HepG2 (cell line): Measurements from ENCODE around the gene MCRIP2. TPM values are rescaled to one million over a fixed set of nuclear protein-coding genes. Genes with fewer than 3 reads are reported as not detected.

Experiments
- ATAC-seq: fragments of 200-7000 bp; cut with Tn5 transposase; 3 replicates; pipeline ENCODE4 v1.9.1; 2020; ENCODE audit warnings: mild to moderate bottlenecking, moderate library complexity
- BruUV-seq: library from RNA; stranded (reverse); fragments of 400-500 nt; replicated peaks from 2 replicates; lab custom pipeline; 2021; lab: Mats Ljungman, UMichigan
- CTCF ChIA-PET: fragments of 300-600 bp; formaldehyde crosslinking; extraction: SDS; loops from one replicate; lab custom pipeline; 2021; ENCODE audit warnings: low total read pairs, inconsistent platforms, low intra/inter-chr PET ratio; lab: Yijun Ruan, JAX
- POLR2A ChIA-PET: fragments of 350-600 bp; sonication (Branson Sonifier 250); formaldehyde crosslinking; loops from one replicate; lab custom pipeline; 2020; ENCODE audit warnings: antibody characterized with exemption, inconsistent platforms; lab: Yijun Ruan, JAX
- DNase-seq: peaks from one replicate; pipeline ENCODE4 v3.0.0-alpha.2; 2015; ENCODE audit warnings: low spot score
- FAIRE-seq: peaks from 3 replicates; lab custom pipeline; 2011; peaks lifted over from hg19 to GRCh38; lab: Jason Lieb, UNC
- H2AFZ ChIP-seq: one replicate; pipeline ENCODE4 v1.6.1; 2011; ENCODE audit warnings: low read length, inconsistent platforms
- H3K27ac ChIP-seq: fragments of 300-600 bp; 3 replicates; pipeline ENCODE4 v1.8.0; 2011; ENCODE audit warnings: mixed run types, mild to moderate bottlenecking, mixed read lengths, low read length, inconsistent platforms; ENCODE audit not compliant: insufficient read depth; ENCODE audit errors: extremely low read length
- H3K27me3 ChIP-seq, 2 experiments: fragments of 200-600 bp in 1 of 2; 2 replicates in 1 of 2; 3 replicates in 1 of 2; pipeline versions ENCODE4 v1.6.0 to v1.8.0; 2011; ENCODE audit warnings: low read length in 2 of 2, mild to moderate bottlenecking in 2 of 2, moderate library complexity in 2 of 2, inconsistent platforms in 1 of 2; ENCODE audit not compliant: insufficient read depth in 2 of 2, control insufficient read depth in 1 of 2
- H3K36me3 ChIP-seq, 2 experiments: fragments of 200-600 bp in 1 of 2; replicated peaks in 1 of 2; 2 replicates in 1 of 2; 3 replicates in 1 of 2; pipeline versions ENCODE4 v1.5.1 to v1.8.0; 2011; ENCODE audit warnings: low read length in 2 of 2, inconsistent platforms in 1 of 2; ENCODE audit not compliant: insufficient read depth in 2 of 2, control insufficient read depth in 1 of 2
- H3K4me1 ChIP-seq: 2 replicates; pipeline ENCODE4 v1.5.1; 2012; ENCODE audit warnings: low read length, inconsistent platforms; ENCODE audit not compliant: insufficient read depth
- H3K4me2 ChIP-seq: 2 replicates; pipeline ENCODE4 v1.6.0; 2011; ENCODE audit warnings: low read depth, low read length, inconsistent platforms
- H3K4me3 ChIP-seq, 3 experiments: fragments of 200-600 bp in 1 of 3; sonication (generic), shearing (Covaris generic) in 1 of 3; replicated peaks in 1 of 3; 2 replicates each; pipeline ENCODE4 v1.5.1; 2011 to 2016; ENCODE audit warnings: low read length in 3 of 3, inconsistent platforms in 2 of 3, low read depth in 2 of 3, mild to moderate bottlenecking in 2 of 3, control low read depth in 1 of 3, mixed read lengths in 1 of 3; ENCODE audit not compliant: insufficient read depth in 1 of 3
- H3K79me2 ChIP-seq: one replicate; pipeline ENCODE4 v1.6.1; 2011; ENCODE audit warnings: low read length, inconsistent platforms; ENCODE audit not compliant: insufficient read depth
- H3K9ac ChIP-seq: 2 replicates; pipeline ENCODE4 v1.6.0; 2011; ENCODE audit warnings: mild to moderate bottlenecking, low read depth, low read length, inconsistent platforms; ENCODE audit not compliant: insufficient read depth
- H3K9me3 ChIP-seq: 2 replicates; pipeline ENCODE4 v1.5.1; 2012; ENCODE audit warnings: mild to moderate bottlenecking, low read length
- H4K20me1 ChIP-seq: 2 replicates; pipeline ENCODE4 v1.6.0; 2011; ENCODE audit warnings: inconsistent platforms, mild to moderate bottlenecking, low read length, moderate library complexity; ENCODE audit not compliant: insufficient read depth
- EHMT2 ChIP-seq: fragments of 200-600 bp; sonication (generic); IDR thresholded peaks from 2 replicates; pipeline ENCODE4 v1.7.0; 2017; ENCODE audit warnings: antibody characterized with exemption, low read depth, low read length, borderline replicate concordance
- GTF3A ChIP-seq: sonication (generic); formaldehyde crosslinking; conservative IDR thresholded peaks from 2 replicates; pipeline ENCODE4 v1.4.0; 2020; ENCODE audit warnings: mild to moderate bottlenecking, missing genetic modification reagents
- KLF15 ChIP-seq: sonication (generic); formaldehyde crosslinking; IDR thresholded peaks from 2 replicates; pipeline ENCODE4 v1.8.1; 2023; ENCODE audit warnings: borderline replicate concordance, mild to moderate bottlenecking, inconsistent platforms, missing genetic modification reagents, mixed read lengths
- MAFG ChIP-seq: sonication (generic); formaldehyde crosslinking; IDR thresholded peaks from 2 replicates; pipeline ENCODE4 v1.5.1; 2020; ENCODE audit warnings: mild to moderate bottlenecking, missing genetic modification reagents
- NKX3-1 ChIP-seq: sonication (generic); formaldehyde crosslinking; IDR thresholded peaks from 2 replicates; pipeline ENCODE4 v1.5.0; 2020; ENCODE audit warnings: missing genetic modification reagents
- POGZ ChIP-seq: sonication (generic); formaldehyde crosslinking; IDR thresholded peaks from 2 replicates; pipeline ENCODE4 v1.4.0; 2020; ENCODE audit warnings: mild to moderate bottlenecking, missing genetic modification reagents
- TBP ChIP-seq: sonication (generic); formaldehyde crosslinking; IDR thresholded peaks from 2 replicates; pipeline ENCODE4 v1.5.0; 2020; ENCODE audit warnings: missing genetic modification reagents
- ZBTB21 ChIP-seq: sonication (generic); formaldehyde crosslinking; IDR thresholded peaks from 2 replicates; pipeline ENCODE4 v1.4.0; 2020; ENCODE audit warnings: missing genetic modification reagents
- ZNF329 ChIP-seq: sonication (generic); formaldehyde crosslinking; IDR thresholded peaks from 2 replicates; pipeline ENCODE4 v1.9.0; 2021; ENCODE audit warnings: low read depth, mild to moderate bottlenecking, missing genetic modification reagents
- ZNF33B ChIP-seq: sonication (generic); formaldehyde crosslinking; IDR thresholded peaks from 2 replicates; pipeline ENCODE4 v1.5.1; 2020; ENCODE audit warnings: mild to moderate bottlenecking, missing genetic modification reagents
- ZNF484 ChIP-seq: sonication (generic); formaldehyde crosslinking; IDR thresholded peaks from 2 replicates; pipeline ENCODE4 v1.5.1; 2020; ENCODE audit warnings: mild to moderate bottlenecking, low read depth, missing genetic modification reagents, borderline replicate concordance
- ZNF775 ChIP-seq: sonication (generic); formaldehyde crosslinking; IDR thresholded peaks from 2 replicates; pipeline ENCODE4 v1.4.0; 2020; ENCODE audit warnings: missing genetic modification reagents, mild to moderate bottlenecking, moderate library complexity, borderline replicate concordance
- WGBS: methylation state at CpG from one replicate; pipeline ENCODE4 v1.1.6; 2017; ENCODE audit warnings: low lambda C conversion rate; 5-methylcytosine and 5-hydroxymethylcytosine counted together
- in situ Hi-C: cut with HindIII; loops from 2 replicates; pipeline ENCODE4 v1.10.0; 2017; ENCODE audit warnings: low pct_unique_long_range_greater_than_20kb; ENCODE audit not compliant: extremely low pct_ligation_motif_present
- intact Hi-C: fragments of 100-400 bp; cut with micrococcal nuclease; formaldehyde crosslinking; loops from one replicate; pipeline ENCODE4 v1.10.0; 2022; ENCODE audit not compliant: unreplicated experiment
- polyA plus RNA-seq, 8 experiments: library from polyadenylated mRNA; depleted of rRNA in 3 of 8; stranded (reverse) in 7 of 8; unstranded in 1 of 8; fragments of >200 nt; fragmentation: Illumina TruSeq in 4 of 8; extraction: Trizol in 4 of 8; gene quantifications; 2 replicates each; pipeline versions ENCODE4 v1.2.1 to v1.2.3, GENCODE V29; 2011 to 2016; ENCODE audit warnings: low read depth in 4 of 8, missing spikeins in 1 of 8, mixed read lengths in 1 of 8; ENCODE audit not compliant: insufficient read depth in 1 of 8
- total RNA-seq, 5 experiments: library from RNA; depleted of rRNA; stranded (reverse); fragments of >200 nt; fragmentation: Illumina TruSeq; extraction: Trizol; gene quantifications; 2 replicates each; pipeline ENCODE4 v1.2.3, GENCODE V29; 2016; ENCODE audit warnings: low read depth in 1 of 5
- TF ChIP-seq, protein P1 (sequence below): sonication (generic); formaldehyde crosslinking; IDR thresholded peaks from 2 replicates; pipeline ENCODE4 v1.4.0; 2020; ENCODE audit warnings: missing genetic modification reagents
- TF ChIP-seq, protein P2 (sequence below): sonication (generic); formaldehyde crosslinking; IDR thresholded peaks from 2 replicates; pipeline ENCODE4 v1.4.0; 2020; ENCODE audit warnings: low read depth, mild to moderate bottlenecking, missing genetic modification reagents
- TF ChIP-seq, protein P3 (sequence below): sonication (generic); formaldehyde crosslinking; IDR thresholded peaks from 2 replicates; pipeline ENCODE4 v1.4.0; 2020; ENCODE audit warnings: mild to moderate bottlenecking, low read depth, missing genetic modification reagents
- TF ChIP-seq, protein P4 (sequence below): sonication (generic); formaldehyde crosslinking; IDR thresholded peaks from 2 replicates; pipeline ENCODE4 v1.8.0; 2022; ENCODE audit warnings: missing genetic modification reagents, mild to moderate bottlenecking, borderline replicate concordance

Gene MCRIP2
- total and polyA plus RNA-seq, 2 of the 13 experiments (the other 11 are each of a cell fraction or from before 2014, with no cell fraction given), result 39.6 to 76.7 TPM

DNA sequence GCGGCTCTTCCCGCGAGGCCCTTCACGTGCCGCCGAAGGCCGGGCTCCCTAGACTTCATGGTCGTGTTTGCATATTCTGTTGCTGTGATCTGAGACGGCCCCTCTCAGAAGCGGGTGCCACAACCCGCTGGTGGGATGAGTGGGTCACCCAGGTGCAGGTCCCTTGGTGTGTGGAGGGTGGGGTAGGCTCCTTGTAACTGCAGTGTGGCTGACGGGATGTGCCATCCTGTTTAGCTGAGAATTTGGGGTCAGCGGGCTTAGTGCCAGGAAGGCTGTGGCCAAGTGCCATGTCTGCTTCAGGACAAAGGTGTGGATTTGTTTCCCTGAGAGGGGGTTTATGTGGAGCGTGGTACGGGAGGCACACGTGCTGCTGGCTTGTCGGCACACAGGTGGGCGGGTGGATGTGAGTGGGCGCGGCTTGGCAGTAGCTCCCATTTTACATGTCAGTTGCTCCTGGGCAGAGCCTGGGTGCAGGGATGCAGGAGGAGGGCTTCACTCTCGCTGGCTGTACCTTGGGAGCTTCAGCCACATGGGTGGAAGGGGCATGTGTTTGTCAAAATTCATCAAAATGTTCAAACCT, 20.0 kb upstream of the MCRIP2 start:
- Histone ChIP-seq H3K9ac (no peak overlapping the region), H3K4me1 (peaks cover 7% of the 10 kb centered on the region), H3K36me3 (no peaks in the 10 kb centered on the region), H3K9me3 (no peaks in the 10 kb centered on the region), H3K27ac (no peak overlapping the region), H2AFZ (no peak overlapping the region), H3K4me3 (no peak overlapping the region), H4K20me1 (no peaks in the 10 kb centered on the region), H3K4me2 (no peak overlapping the region), H3K79me2 (no peaks in the 10 kb centered on the region)
- no peak for DNase-seq
- ChIA-PET POLR2A (no interaction called here), CTCF (no interaction called here)
- intact Hi-C loops, result no loop called here
- FAIRE-seq, result no peak
- BruUV-seq, result no TSS peak
- in situ Hi-C loops, result no loop called here
- TF ChIP-seq ZNF329 (CRISPR knock-in tag) (no peak), ZNF775 (CRISPR knock-in tag) (no peak), KLF15 (no peak), GTF3A (CRISPR knock-in tag) (no peak), POGZ (CRISPR knock-in tag) (no peak), ZBTB21 (CRISPR knock-in tag) (no peak), TBP (CRISPR knock-in tag) (no peak), ZNF33B (CRISPR knock-in tag) (no peak), MAFG (CRISPR knock-in tag) (no peak), NKX3-1 (no peak), EHMT2 (no peak), ZNF484 (no peak)
- TF ChIP-seq, protein P1, sequence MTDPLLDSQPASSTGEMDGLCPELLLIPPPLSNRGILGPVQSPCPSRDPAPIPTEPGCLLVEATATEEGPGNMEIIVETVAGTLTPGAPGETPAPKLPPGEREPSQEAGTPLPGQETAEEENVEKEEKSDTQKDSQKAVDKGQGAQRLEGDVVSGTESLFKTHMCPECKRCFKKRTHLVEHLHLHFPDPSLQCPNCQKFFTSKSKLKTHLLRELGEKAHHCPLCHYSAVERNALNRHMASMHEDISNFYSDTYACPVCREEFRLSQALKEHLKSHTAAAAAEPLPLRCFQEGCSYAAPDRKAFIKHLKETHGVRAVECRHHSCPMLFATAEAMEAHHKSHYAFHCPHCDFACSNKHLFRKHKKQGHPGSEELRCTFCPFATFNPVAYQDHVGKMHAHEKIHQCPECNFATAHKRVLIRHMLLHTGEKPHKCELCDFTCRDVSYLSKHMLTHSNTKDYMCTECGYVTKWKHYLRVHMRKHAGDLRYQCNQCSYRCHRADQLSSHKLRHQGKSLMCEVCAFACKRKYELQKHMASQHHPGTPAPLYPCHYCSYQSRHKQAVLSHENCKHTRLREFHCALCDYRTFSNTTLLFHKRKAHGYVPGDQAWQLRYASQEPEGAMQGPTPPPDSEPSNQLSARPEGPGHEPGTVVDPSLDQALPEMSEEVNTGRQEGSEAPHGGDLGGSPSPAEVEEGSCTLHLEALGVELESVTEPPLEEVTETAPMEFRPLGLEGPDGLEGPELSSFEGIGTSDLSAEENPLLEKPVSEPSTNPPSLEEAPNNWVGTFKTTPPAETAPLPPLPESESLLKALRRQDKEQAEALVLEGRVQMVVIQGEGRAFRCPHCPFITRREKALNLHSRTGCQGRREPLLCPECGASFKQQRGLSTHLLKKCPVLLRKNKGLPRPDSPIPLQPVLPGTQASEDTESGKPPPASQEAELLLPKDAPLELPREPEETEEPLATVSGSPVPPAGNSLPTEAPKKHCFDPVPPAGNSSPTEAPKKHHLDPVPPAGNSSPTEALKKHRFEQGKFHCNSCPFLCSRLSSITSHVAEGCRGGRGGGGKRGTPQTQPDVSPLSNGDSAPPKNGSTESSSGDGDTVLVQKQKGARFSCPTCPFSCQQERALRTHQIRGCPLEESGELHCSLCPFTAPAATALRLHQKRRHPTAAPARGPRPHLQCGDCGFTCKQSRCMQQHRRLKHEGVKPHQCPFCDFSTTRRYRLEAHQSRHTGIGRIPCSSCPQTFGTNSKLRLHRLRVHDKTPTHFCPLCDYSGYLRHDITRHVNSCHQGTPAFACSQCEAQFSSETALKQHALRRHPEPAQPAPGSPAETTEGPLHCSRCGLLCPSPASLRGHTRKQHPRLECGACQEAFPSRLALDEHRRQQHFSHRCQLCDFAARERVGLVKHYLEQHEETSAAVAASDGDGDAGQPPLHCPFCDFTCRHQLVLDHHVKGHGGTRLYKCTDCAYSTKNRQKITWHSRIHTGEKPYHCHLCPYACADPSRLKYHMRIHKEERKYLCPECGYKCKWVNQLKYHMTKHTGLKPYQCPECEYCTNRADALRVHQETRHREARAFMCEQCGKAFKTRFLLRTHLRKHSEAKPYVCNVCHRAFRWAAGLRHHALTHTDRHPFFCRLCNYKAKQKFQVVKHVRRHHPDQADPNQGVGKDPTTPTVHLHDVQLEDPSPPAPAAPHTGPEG, result no peak
- TF ChIP-seq, protein P2, sequence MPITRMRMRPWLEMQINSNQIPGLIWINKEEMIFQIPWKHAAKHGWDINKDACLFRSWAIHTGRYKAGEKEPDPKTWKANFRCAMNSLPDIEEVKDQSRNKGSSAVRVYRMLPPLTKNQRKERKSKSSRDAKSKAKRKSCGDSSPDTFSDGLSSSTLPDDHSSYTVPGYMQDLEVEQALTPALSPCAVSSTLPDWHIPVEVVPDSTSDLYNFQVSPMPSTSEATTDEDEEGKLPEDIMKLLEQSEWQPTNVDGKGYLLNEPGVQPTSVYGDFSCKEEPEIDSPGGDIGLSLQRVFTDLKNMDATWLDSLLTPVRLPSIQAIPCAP (CRISPR knock-in tag), result no peak
- TF ChIP-seq, protein P3, sequence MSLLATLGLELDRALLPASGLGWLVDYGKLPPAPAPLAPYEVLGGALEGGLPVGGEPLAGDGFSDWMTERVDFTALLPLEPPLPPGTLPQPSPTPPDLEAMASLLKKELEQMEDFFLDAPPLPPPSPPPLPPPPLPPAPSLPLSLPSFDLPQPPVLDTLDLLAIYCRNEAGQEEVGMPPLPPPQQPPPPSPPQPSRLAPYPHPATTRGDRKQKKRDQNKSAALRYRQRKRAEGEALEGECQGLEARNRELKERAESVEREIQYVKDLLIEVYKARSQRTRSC (CRISPR knock-in tag), result no peak
- TF ChIP-seq, protein P4, sequence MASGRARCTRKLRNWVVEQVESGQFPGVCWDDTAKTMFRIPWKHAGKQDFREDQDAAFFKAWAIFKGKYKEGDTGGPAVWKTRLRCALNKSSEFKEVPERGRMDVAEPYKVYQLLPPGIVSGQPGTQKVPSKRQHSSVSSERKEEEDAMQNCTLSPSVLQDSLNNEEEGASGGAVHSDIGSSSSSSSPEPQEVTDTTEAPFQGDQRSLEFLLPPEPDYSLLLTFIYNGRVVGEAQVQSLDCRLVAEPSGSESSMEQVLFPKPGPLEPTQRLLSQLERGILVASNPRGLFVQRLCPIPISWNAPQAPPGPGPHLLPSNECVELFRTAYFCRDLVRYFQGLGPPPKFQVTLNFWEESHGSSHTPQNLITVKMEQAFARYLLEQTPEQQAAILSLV, result no peak
- TF ChIP-seq, all 625 proteins: peak for 0
- H3K27me3 ChIP-seq, result no peaks in the 10 kb centered on the region
- ATAC-seq, result no peak
- WGBS, result 95% methylated on average over 20 of the region's 21 CpGs
